OCI-M2 (cell line): ENCODE results near the gene DCTN5.

Experiments used
- DNase-seq: peaks from one replicate; lab custom pipeline; 2025; ENCODE audit not compliant: unreplicated experiment; lab: John Stamatoyannopoulos, UW

Gene DCTN5

GRCh38 chr16:23726710-23727109 is 85.4 kb downstream of the DCTN5 start:
- DNase-seq = no peak
